A204.1 (cell line): ENCODE measurements around the gene CHL1.
"Not testable (repeated sequence)": the region's sequence is repeated elsewhere in the genome, so short reads cannot be mapped to it uniquely, and the experiment has no call there.

Experiments used
- FAIRE-seq: peaks from 2 replicates; lab custom pipeline; 2012; peaks lifted over from hg19 to GRCh38; lab: Jason Lieb, UNC

The CHL1 gene

GRCh38 chr3:339351-339750 lies 142.8 kb downstream of the CHL1 start:
- FAIRE-seq = no peak

GRCh38 chr3:341998-342397 lies 145.4 kb downstream of the CHL1 start:
- no peak for FAIRE-seq

- FAIRE-seq = no peak
Observed at GRCh38 chr3:346186-346585, 149.6 kb downstream of the CHL1 start.

GRCh38 chr3:347581-347980 lies 151.0 kb downstream of the CHL1 start:
- no peak for FAIRE-seq

GRCh38 chr3:350871-351371 lies 154.4 kb downstream of the CHL1 start:
- no peak for FAIRE-seq

GRCh38 chr3:352599-352998 lies 156.0 kb downstream of the CHL1 start:
- FAIRE-seq = no peak

GRCh38 chr3:353191-353739 lies 156.7 kb downstream of the CHL1 start:
- FAIRE-seq = peak; percentile 9

- peak; percentile 19 for FAIRE-seq
Observed at GRCh38 chr3:354432-354831, 157.9 kb downstream of the CHL1 start.

GRCh38 chr3:355622-356021 lies 159.1 kb downstream of the CHL1 start:
- no peak for FAIRE-seq

- FAIRE-seq = no peak
Observed at GRCh38 chr3:356952-357351, 160.4 kb downstream of the CHL1 start.

- FAIRE-seq = no peak
Observed at GRCh38 chr3:359672-360071, 163.1 kb downstream of the CHL1 start.

GRCh38 chr3:362681-363338 lies 166.2 kb downstream of the CHL1 start:
- no peak for FAIRE-seq

GRCh38 chr3:364287-364686 lies 167.7 kb downstream of the CHL1 start:
- no peak for FAIRE-seq

- FAIRE-seq = no peak
Observed at GRCh38 chr3:365268-365667, 168.7 kb downstream of the CHL1 start.

GRCh38 chr3:366253-366652 lies 169.7 kb downstream of the CHL1 start:
- FAIRE-seq = not testable (repeated sequence)

- FAIRE-seq = no peak
Observed at GRCh38 chr3:373193-373779, 176.7 kb downstream of the CHL1 start.

GRCh38 chr3:374459-374858 lies 177.9 kb downstream of the CHL1 start:
- FAIRE-seq = no peak

- peak; percentile 90 for FAIRE-seq
Observed at GRCh38 chr3:377158-377561, 180.6 kb downstream of the CHL1 start.

GRCh38 chr3:380801-381200 lies 184.2 kb downstream of the CHL1 start:
- FAIRE-seq = no peak

- FAIRE-seq = no peak
Observed at GRCh38 chr3:385151-385550, 188.6 kb downstream of the CHL1 start.

GRCh38 chr3:394775-395174 lies 198.2 kb downstream of the CHL1 start:
- FAIRE-seq = no peak

- FAIRE-seq = no peak
Observed at GRCh38 chr3:396293-396692, 199.7 kb downstream of the CHL1 start.

- FAIRE-seq = no peak
Observed at GRCh38 chr3:399647-400046, 203.1 kb downstream of the CHL1 start.

GRCh38 chr3:403826-404225 lies 207.3 kb downstream of the CHL1 start:
- FAIRE-seq = no peak
